Measurements from ENCODE around the gene CCDC69.
"Not testable (repeated sequence)": the region's sequence is repeated elsewhere in the genome, so short reads cannot be mapped to it uniquely, and the experiment has no call there.

CCDC69 gene

GRCh38 chr5:151223447-151224264 is at the start of gene CCDC69:
CCDC69 (minus strand) TSS chr5:151224092; CDS start chr5:151223970, 122 bp downstream.
- DNase-seq (ENCODE audit: low spot score): peak; percentile 86

GRCh38 chr5:151271336-151271735 is 47.4 kb upstream of the CCDC69 start:
- no peak for DNase-seq (ENCODE audit: low spot score)

GRCh38 chr5:151270599-151270998 is 46.7 kb upstream of the CCDC69 start:
- DNase-seq (ENCODE audit: low spot score): no peak

- no peak for DNase-seq (ENCODE audit: low spot score)
Observed at GRCh38 chr5:151267491-151268260, 43.8 kb upstream of the CCDC69 start.

- DNase-seq (ENCODE audit: low spot score): peak; percentile 38
Observed at GRCh38 chr5:151264113-151264512, 40.2 kb upstream of the CCDC69 start.

GRCh38 chr5:151262532-151262931 is 38.6 kb upstream of the CCDC69 start:
- no peak for DNase-seq (ENCODE audit: low spot score)

- DNase-seq (ENCODE audit: low spot score): no peak
Observed at GRCh38 chr5:151259931-151260330, 36.0 kb upstream of the CCDC69 start.

- DNase-seq (ENCODE audit: low spot score): no peak
Observed at GRCh38 chr5:151258816-151259215, 34.9 kb upstream of the CCDC69 start.

GRCh38 chr5:151258201-151258611 is 34.3 kb upstream of the CCDC69 start:
- no peak for DNase-seq (ENCODE audit: low spot score)

GRCh38 chr5:151257731-151258181 is 33.9 kb upstream of the CCDC69 start:
- DNase-seq (ENCODE audit: low spot score): peak; percentile 27

GRCh38 chr5:151255621-151256286 is 31.9 kb upstream of the CCDC69 start:
- DNase-seq (ENCODE audit: low spot score): no peak

- not testable (repeated sequence) for DNase-seq (ENCODE audit: low spot score)
Observed at GRCh38 chr5:151254990-151255389, 31.1 kb upstream of the CCDC69 start.

- DNase-seq (ENCODE audit: low spot score): no peak
Observed at GRCh38 chr5:151254556-151254955, 30.7 kb upstream of the CCDC69 start.

GRCh38 chr5:151253605-151253950 is 29.7 kb upstream of the CCDC69 start:
- no peak for DNase-seq (ENCODE audit: low spot score)

GRCh38 chr5:151252762-151253604 is 29.1 kb upstream of the CCDC69 start, which contains the start of gene GM2A:
GM2A (plus strand) TSS chr5:151253185; CDS start chr5:151253217, 32 bp downstream.
- DNase-seq (ENCODE audit: low spot score): peak; percentile 98

GRCh38 chr5:151251621-151252020 is 27.7 kb upstream of the CCDC69 start:
- no peak for DNase-seq (ENCODE audit: low spot score)

GRCh38 chr5:151251001-151251551 is 27.2 kb upstream of the CCDC69 start:
- no peak for DNase-seq (ENCODE audit: low spot score)

- DNase-seq (ENCODE audit: low spot score): no peak
Observed at GRCh38 chr5:151250346-151251000, 26.6 kb upstream of the CCDC69 start.

GRCh38 chr5:151249281-151249680 is 25.4 kb upstream of the CCDC69 start:
- no peak for DNase-seq (ENCODE audit: low spot score)

GRCh38 chr5:151248651-151249050 is 24.8 kb upstream of the CCDC69 start:
- DNase-seq (ENCODE audit: low spot score): no peak

Data from AG08396 (cell line).